AG09309 (cell line): Measurements from ENCODE around the gene HMCN1.

Source experiments
- DNase-seq: peaks from one replicate; pipeline ENCODE4 v3.0.0-alpha.2; 2010; ENCODE audit warnings: low read depth
- H3K4me3 ChIP-seq: 2 replicates; pipeline ENCODE4 v1.5.1; 2011; ENCODE audit warnings: mild to moderate bottlenecking, low read depth, low read length, moderate library complexity; ENCODE audit not compliant: control insufficient read depth
- CTCF ChIP-seq: IDR thresholded peaks from 2 replicates; pipeline ENCODE4 v1.5.1; 2011; ENCODE audit warnings: mild to moderate bottlenecking, low read depth, low read length, inconsistent platforms; ENCODE audit not compliant: insufficient read depth, control insufficient read depth; ENCODE audit errors: missing control alignments

Gene HMCN1

GRCh38 chr1:186195377-186195931 is 461.3 kb downstream of the HMCN1 start:
- TF ChIP-seq CTCF, result no peak
- no peak for DNase-seq

GRCh38 chr1:186202271-186202764 is 468.1 kb downstream of the HMCN1 start:
- no peak for DNase-seq
- TF ChIP-seq CTCF, result no peak
- H3K4me3 ChIP-seq, result no peak overlapping the region

More at GRCh38 chr1:186195377-186195931, 461.3 kb downstream of the HMCN1 start:
- no peak overlapping the region for H3K4me3 ChIP-seq

GRCh38 chr1:186202776-186203175 is 468.6 kb downstream of the HMCN1 start:
- no peak overlapping the region for H3K4me3 ChIP-seq
- no peak for TF ChIP-seq CTCF
- no peak for DNase-seq

GRCh38 chr1:186206048-186206570 is 471.9 kb downstream of the HMCN1 start:
- no peak for DNase-seq
- H3K4me3 ChIP-seq, result no peak overlapping the region
- TF ChIP-seq CTCF, result no peak

- DNase-seq, result no peak
- TF ChIP-seq CTCF, result no peak
- H3K4me3 ChIP-seq, result no peak overlapping the region
These were observed 473.3 kb downstream of the HMCN1 start for GRCh38 chr1:186207391-186208085.

- TF ChIP-seq CTCF, result no peak
- no peak for DNase-seq
- H3K4me3 ChIP-seq, result no peak overlapping the region
These were observed 474.4 kb downstream of the HMCN1 start for GRCh38 chr1:186208405-186209129.
